HG02642 (cell line): ENCODE measurements around the gene PLET1.

ENCODE experiments used
- ATAC-seq: cut with Tn5 transposase; IDR thresholded peaks from one replicate; pipeline ENCODE4 v1.9.1; 2021; ENCODE audit warnings: mild to moderate bottlenecking; ENCODE audit not compliant: unreplicated experiment, poor library complexity

The PLET1 gene

DNA sequence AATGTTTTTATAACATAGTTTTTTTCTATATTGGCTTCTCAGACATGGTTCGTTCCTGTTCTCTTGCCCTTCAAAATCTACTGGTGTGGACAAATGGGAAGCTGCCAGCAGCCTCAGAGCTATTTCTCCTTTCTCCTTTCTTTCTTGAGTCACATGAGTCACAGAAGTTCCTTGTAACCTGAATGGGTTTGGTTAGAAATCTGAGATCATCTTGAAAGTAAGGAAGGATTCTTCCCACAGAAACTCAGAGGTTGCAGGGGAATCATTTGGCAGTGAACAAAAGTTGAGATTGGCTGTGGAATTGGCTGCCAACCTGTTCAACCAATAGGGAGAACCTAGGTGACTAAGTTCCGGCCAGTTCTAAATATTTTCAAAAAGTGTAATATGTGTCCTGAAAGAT lies 12.5 kb downstream of the PLET1 start:
- no peak for ATAC-seq

DNA sequence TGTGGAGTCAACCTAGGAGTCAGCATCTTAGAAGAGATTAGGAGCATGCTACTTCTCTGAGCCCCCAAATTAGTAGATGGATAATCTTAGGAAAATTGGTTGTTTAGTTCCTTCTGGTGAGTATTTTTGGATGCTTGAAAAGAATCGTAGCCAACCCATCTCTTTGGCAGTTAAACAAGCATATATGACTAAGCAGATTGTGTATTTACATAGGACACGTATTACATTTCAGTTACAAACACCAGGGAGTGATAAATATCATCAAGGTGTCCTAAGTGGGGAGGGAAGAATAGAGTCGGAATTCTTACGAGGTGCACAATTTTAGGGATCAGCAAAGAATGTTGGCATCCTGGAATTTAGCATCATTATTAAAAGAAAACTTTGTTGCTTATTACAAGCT lies 13.5 kb downstream of the PLET1 start:
- ATAC-seq: no peak

DNA sequence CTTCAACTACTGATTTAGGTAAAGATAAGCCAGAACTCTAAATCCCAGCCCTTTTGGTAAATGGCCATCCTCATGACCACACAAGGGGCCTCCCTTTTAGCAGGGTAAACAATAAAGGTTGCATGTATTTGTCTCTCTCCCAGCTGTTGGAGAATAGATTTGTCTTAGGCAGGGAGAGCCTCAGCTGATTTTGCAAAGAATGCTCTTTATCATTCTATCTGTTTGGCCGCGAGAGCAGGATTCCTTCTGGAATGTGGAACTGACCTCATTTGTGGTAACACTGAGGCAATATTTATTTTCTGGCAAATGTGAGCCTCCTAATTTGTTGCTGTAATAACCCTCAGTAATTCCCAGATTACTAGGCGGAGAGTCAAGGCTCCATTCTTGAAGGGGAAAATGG lies 19.2 kb downstream of the PLET1 start:
- ATAC-seq: no peak

DNA sequence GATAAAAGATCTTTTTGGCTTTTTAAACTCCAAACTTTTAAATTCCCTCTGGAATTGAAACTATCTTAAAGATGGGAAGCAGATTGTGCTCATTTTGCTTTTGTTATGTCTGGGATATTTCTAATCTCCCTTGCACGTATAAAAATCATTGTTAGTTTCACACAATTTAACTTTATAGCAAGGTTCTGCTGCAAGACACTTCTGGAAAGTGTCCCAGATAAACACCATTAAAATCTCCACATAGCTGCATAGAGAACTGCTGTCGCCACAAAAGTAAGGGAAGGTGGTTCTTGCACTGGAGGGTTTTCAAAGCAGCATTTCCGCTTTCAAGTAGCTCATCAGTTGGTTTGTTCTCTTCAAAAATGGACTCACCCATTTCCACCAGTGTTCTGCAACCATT lies 22.6 kb downstream of the PLET1 start:
- no peak for ATAC-seq

DNA sequence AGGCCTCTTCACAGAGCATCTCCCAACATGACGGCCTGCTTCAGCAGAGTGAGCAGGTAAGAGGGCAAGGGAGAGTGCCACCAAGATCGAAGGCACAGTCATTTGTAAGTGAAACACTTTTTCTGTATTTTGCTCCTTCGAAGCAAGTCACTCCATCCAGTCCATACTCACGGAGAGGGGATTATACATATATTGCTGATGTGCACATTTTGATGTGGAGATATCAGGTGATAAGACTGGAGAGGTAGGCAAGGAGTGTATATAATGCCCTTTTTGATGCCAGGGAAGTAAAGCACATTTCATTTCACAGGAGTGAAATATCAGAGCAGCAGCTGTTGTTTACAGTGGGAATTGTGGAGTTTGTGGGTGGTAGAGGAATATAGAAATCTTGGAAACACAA lies 23.2 kb downstream of the PLET1 start:
- no peak for ATAC-seq

DNA sequence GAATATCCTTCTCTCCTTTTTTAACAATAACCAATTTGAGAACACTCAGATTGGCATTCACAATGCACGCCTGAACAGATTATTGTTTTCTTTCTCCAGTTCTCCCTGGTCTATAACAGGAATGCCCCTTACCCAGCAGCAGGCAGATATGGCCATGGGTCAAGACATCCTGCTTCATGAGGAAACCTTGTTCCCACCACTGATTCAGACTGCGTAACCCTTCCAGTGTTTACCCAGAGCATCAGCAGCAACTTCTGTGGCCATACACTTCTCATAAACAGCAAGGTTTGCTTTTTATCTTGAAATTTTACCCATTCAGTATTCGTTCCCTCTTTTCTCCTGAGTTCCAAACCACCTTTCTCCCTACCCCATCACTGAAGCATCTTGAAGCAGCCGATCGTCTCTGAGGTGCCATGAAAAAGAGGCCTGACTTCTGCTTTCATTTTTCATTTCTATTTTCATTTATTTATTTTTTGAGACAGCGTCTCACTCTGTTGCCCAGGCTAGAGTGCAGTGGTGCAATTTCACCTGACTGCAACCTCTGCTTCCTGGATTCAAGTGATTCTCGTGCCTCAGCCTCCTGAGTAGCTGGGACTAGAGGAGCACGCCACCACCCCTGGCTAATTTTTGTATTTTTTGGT lies 24.8 kb downstream of the PLET1 start:
- ATAC-seq: peak; percentile 52

DNA sequence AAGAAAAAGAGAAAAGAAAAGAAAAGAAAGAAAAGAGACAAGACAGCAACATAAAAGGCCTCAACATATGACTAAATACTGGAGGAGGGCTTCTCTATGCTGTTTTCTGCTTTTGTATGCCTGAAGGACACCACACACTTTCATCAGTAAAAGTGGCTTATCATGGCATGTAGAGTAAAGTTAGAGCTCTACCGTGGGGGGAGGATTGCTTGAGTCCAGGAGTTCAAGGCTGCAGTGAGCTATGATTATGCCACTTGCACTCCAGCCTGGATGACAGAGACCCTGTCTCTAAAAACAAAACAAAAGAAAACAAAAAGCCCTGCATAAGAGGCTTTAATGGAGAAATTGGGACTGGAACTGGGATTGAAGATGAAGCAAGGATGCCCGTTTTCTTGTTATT lies 28.7 kb downstream of the PLET1 start:
- ATAC-seq: no peak

DNA sequence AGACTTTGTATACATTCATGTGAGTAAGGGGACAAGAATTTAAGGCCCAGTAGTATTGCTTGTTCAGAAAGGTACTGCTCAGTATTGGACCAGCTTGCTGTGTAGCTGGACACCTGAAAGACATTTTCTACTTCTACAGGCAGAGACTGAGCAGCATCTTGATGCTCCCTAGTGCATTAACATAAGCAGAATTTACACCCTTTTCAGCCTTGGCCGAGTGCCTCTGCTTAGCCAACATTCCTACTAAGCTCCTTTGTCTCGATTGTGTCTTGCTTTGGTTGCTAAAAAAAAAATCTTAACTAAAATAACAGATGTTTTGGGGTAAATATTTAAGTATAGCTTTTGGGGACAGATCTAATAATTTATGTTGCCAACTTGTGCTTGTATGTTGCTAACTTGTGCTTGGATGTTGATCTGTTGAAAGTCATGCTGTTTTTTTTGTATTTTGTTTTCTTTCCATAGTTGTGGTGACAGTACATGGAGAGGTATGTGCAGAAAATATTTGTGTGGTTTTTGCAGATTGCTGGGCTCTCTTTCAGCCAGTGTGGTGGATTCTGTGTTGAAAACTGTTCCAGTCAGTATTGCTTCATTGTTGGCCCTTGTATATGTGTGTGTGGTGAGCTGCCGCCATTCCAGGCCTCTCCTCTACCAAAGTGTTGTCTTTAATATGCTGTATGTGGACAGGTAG lies 30.8 kb downstream of the PLET1 start:
- no peak for ATAC-seq

DNA sequence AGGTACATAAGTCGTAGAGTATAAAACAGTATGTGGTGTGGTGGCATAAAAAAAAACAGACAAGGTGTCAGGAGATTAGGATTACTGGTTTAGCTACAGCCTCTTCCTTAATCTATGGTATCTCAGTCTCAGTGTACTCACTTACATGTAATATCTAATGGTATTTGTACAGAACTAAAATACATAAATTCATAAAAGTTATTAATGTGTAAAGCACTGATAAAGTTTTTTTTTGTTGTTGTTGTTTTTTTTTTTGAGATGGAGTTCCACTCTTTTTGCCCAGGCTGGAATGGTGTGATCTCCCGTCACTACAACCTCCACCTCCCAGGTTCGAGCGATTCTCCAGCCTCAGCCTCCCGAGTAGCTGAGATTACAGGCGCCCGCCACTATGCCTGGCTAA lies 31.5 kb downstream of the PLET1 start:
- ATAC-seq: no peak

DNA sequence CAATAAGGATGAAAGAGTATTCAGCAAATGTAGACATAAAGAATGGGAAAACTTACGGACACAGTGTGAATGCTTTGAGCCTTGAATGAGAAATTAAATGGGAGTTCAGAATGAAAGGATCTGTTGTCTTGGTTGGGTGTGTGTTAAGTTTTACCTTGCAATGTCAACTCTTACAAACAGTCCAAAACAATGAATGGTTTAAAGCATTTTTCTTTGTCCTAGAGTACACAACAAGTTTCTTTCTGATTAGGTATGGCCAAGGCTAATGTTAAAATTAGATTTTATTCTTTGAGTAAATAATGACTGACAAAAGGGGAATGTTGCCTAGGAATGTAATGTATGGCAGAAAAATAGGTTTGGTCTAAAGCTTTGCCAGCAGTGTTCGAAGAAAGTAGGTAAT lies 32.0 kb downstream of the PLET1 start:
- ATAC-seq: no peak

DNA sequence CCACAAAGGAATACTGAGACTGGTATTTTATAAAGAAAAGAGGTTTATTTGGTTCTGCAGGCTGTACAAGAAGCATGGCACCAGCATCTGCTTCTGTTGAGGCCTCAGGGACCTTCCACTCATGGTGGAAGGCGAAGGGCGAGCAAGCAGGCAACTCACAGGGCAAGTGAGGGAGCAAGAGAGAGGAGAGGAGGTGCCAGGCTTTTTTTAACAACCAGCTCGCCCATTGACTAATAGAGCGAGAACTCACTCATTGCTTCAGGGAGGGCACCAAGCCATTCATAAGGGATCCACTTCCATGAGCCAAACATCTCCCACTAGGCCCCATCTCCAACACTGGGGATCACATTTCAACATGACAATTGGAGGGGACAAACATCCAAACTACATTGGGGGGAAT lies 33.2 kb downstream of the PLET1 start:
- ATAC-seq: no peak

DNA sequence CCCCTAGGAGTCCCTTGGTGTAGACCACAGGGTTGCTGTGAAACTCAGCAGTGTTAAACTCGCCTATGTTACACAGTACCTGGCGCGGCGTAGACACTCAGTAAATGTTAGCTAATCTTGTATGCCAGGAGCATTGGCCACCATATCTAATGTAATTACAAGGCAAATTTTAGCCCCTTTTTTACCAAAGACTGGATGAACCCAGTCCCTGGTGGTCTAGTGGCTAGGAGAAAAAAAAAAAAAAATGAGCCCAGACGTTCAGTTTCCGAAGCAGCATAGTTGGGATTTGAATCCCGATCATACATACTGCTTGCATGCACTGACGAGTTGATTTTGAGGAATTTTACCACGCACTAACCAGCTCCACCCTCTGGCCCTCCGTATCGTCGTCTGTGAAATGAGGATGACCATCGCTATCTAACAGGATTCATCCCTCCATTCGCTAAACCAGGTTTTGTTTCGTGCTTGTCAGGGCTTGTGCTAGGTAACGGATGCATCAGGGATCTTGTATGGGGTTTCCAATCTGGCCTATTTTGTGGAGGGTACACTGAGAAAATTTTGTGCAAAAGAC lies 33.7 kb downstream of the PLET1 start:
- ATAC-seq: peak; percentile 52

DNA sequence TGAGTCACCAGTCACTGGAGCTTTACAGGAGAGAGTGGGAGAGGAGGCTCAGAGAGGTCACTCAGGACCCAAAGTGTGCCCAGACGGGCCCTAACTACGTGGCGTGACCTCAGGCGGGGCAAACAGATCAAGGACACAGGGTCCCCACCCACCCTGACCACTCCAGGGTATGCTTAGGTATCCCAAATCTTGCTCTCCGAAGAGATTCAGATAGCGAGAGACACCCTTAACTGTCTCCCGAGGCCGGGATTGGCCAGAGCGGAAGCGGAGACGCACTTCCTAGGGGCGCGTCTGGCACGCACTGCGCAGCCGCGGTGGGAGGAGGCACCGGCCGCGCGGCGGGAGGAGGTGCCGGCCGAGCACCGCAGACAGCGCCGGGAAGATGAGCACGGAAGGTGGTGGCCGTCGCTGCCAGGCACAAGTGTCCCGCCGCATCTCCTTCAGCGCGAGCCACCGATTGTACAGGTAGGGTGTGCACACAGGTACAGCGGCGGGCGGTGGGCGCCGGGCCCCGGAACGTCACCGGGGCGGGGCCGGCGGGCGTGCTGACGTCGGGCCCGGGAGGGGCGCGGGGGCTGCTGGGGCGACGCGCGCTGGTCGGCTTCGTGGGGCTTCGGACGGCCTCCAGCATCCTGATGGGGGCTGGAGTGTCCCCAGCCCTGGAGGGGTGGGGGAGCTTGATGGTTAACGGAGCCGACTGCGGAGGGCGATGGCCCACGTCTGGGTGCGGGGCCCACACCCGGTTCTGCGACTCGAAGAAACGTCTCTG lies 34.4 kb downstream of the PLET1 start, which contains the start of gene PTS:
Gene PTS, plus strand, starts transcription at position 367 of the 769 bp plus-strand sequence. Its CDS starts 16 bp downstream, at position 383.
- peak; percentile 97 for ATAC-seq

DNA sequence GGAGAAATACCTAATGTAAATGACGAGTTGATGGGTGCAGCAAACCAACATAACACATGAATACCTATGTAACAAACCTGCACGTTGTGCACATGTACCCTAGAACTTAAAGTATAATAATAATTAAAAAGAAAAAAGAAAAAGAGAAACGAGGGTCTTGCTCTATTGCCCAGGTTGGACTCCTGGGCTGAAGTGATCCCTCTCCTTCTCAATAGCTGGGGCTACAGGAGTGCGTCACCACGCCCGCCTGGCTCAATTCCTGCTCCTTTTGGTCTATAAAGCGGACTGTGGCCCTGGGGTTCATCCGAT lies 35.0 kb downstream of the PLET1 start:
- no peak for ATAC-seq

DNA sequence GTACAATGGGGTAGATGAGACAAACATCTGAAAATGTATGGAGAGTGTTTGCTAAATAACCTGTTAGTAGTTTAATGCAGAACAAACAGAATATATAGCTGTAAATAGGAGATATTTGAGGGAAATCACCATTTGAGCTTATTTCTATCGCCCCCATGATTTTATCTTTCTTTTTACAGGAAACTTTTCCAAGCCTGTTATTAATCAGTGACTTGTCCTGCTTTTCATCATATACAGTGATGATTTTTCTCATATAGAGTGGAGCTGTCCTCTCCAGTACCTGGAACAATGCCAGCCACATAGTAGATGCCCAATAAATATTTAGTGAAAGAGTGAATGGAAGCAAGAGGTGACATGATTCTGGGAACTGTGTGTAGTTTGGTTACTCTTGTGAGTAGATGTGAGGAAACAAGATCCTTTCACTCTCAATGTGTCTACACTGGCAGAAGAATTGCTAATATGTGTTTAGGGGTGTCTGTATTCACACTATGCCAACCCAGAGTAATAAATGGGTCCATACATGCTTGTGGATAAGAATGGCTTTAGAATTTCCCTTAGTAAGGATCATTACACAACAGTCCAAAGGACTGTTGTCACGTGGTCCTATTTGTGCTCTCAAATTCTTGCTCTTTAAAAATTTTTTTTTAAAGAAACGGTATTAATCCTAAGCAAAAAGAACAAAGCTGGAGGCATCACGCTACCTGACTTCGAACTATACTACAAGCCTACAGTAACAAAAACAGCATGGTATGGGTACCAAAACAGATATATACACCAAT lies 36.7 kb downstream of the PLET1 start:
- ATAC-seq: no peak

DNA sequence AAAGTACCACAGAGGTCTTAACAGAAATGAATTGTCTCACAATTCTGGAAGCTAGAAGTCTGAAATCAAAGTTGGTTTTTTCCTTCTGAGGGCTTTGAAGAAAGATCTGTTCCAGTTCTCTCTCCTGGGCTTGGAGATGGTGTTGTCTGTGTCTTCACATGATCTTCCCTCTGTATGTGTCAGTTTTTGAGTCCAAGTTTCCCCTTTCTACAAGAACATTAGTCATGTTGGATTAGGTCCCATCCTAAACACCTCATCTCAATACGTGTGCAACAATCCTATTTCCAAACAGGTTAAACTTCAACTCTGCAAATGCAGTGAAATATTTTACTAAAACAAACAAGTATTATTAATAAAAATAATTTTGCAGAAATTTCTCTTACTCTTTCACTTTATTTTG lies 37.5 kb downstream of the PLET1 start:
- no peak for ATAC-seq

DNA sequence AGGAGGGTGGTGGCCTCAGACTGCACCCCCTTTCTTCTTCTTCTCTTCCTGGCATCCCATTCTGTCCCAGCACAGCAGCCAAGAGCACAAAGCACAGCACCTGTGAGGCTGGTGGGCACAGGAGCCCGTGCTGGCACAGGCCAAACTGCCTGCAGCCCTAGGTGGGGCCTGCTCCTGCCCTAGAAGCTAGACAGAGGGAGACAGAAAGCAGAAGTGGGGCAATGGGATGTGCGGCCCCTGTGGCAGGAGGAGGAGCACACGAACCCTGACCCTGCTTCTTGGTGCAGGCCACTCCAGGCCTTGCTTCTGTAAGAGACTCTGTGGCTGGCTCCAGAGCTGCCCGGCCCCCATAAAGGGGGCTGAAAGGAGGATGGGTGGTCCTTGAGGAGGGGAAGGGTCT lies 38.4 kb downstream of the PLET1 start:
- ATAC-seq: no peak

DNA sequence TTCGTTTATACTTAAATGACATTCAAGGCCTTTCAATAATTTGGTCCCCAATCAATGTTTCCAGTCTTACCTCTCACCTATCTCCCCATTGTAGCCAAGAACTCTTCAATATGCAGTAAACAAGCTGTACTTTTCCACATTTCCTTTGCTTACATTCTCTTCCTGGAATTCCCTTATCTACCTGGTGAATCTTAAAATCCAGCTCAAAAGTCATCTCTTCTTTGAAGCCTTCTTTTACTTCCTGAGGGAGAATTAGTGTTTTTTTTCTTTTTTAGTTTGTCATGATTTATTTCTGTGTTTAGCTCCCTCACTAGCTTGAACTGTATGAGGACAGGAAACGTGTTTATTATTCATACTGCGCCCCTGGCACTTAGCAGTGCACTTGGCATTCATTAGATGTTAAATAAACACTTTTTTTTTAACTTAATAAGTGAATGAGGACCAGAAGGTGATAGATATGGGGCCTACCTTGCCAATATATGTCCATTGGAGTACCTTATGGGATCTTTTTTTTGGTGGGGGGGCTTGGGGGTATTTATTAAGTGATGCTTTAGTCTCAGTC lies 39.3 kb downstream of the PLET1 start:
- no peak for ATAC-seq

DNA sequence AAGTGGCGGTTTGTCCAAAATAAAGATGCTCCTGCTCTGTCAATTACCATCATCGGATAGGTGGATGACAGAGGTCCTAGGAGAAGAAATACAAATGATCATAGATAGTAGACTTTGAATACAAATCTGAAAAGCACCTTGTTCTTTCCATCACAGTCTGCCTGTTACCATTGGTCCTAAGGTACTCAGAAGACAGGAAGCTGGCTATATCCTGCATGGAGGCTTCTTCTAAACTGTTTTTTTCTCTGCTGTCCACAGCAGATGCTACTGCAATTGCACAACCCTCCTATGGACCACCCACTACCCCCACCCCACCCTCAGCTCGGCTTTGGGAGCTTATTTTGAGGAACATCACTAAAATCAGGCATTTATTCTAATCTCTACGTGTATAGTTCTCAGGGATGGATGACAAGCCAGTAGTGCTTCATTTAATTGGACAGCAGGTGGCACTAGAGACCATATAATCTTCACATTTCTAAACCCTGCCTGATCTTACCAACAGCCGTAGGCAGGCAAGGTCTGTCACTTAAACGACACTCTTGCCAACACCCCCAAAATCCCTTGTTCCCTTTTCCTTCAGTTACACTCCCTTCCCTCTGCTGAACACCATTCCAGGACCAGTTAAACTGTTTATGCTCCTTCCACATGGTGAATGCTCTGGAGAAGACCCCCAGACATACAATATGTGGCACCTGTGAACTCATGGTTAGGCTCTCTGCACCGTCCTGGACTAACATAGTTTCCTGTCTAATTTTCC lies 41.0 kb downstream of the PLET1 start:
- peak; percentile 91 for ATAC-seq
